HG03342 (cell line): ENCODE measurements around the gene CENPW.

Experiments
- ATAC-seq: cut with Tn5 transposase; IDR thresholded peaks from one replicate; pipeline ENCODE4 v1.9.1; 2021; ENCODE audit warnings: mild to moderate bottlenecking, moderate library complexity; ENCODE audit not compliant: unreplicated experiment

The CENPW gene

DNA sequence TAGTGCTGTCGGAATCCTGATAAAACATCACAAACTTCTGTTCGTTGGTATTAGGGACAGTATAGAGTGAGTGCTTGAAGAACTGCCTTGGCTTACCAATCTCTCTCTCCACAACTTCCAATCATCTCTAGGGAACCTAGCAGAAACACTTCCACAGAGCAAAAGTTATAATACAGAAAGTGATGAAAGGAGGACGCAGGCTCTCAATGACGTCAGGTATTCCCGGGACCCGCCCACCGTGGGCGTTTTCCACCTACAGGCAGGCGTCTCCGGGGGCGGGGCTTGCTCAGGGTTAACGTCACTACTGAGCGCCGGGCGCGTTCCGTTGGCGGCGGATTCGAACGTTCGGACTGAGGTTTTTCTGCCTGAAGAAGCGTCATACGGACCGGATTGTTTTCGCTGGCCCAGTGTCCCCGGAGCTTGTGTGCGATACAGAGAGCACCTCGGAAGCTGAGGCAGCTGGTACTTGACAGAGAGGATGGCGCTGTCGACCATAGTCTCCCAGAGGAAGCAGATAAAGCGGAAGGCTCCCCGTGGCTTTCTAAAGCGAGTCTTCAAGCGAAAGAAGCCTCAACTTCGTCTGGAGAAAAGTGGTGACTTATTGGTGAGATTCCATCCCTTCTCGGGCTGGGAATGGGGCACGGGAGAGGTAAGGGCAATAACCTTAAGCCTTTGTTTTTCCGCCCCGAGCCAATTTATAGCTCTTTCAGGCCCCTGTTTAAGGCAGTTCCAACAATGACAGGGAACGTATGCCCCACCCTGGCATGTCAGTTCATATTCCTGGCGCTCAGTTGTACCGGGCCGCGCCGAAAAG lies at the start of gene CENPW:
Gene CENPW (plus strand): TSS at position 320 of the 814 bp plus-strand sequence. CDS start 159 bp downstream, at position 479.
- peak; percentile 96 for ATAC-seq

DNA sequence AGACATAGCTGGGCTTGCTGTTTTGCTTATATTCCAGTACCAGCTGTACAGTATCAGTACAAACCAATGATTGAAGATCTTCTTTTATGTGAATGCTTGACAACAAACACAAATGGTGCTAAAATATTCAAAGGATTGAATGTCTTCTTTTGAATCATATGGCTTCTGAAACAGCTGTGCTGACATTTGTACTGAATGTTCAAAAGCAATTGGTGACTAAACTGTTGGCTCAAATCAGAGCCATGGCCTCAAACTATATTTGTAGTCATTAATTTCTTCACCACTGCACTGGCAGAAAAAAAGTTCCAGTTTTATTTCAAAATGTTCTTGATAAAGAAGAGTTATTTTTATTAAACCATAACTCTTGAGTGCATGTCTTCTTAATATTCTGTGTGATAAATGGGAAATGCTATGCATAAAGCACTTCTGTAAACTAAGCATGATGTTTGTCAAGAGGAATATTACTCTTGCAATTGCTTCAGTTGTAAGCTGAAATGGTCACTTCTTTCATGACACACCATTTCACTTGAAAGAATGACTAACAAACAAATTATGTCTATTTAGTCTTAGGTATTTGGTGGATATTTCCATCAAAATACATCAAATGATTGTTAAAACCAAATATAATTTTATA lies 45.9 kb upstream of the CENPW start:
- ATAC-seq = no peak

DNA sequence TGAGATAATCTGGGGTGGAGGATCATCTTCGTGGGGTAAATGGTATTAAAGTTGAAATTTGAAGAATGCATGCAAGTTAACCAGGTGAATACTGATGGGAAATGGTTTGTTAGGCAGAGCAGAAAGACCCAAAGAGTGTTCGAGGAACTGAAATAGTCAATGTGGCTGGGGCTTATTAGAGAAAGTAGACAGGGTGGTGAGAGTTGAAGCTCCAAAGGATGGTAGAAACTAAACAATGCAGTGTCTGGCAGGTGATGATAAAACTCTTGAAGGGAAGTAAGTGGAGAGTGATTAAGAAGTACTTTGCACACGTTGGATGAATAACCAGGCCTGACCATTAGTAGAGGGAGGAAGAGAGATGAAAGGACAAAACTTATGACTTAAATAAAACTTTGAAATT lies 39.8 kb upstream of the CENPW start:
- peak; percentile 46 for ATAC-seq

DNA sequence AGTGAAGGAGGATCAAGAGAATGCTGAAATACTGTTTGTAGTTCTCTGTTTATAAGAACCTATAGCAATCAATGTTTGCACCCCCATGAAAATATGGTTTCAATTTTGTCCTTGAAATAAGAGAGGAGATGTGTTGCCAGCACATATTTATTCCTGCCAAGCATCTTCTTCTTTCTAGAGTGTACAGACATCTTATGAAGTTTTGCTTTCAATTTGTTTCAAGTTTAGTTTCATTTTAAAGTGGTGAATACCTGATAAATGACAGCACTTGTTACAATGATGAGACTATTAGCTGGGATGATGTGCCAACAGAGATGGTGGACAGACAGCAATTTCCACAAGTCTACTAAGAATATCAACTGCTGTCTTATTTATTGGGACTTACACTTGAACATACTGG lies 39.2 kb upstream of the CENPW start:
- peak; percentile 84 for ATAC-seq

DNA sequence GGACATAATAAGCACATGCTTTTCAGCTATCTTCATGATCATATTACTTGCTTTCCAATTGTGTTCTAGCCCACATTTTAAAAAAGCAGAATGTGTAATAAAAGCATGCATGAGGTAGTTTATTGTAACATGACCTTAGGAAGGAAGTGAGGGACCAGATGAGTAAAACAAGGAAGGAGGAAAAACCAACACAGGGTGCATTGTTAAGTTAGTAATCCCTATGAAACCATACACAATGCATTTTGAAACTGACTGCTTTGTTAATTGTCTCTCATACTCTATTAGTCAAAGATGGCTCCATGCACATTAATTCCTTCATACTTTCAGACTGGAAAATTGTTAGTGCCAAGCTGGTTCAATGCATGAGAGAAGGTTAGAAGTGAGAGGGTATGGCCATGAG lies 37.7 kb upstream of the CENPW start:
- ATAC-seq = no peak

DNA sequence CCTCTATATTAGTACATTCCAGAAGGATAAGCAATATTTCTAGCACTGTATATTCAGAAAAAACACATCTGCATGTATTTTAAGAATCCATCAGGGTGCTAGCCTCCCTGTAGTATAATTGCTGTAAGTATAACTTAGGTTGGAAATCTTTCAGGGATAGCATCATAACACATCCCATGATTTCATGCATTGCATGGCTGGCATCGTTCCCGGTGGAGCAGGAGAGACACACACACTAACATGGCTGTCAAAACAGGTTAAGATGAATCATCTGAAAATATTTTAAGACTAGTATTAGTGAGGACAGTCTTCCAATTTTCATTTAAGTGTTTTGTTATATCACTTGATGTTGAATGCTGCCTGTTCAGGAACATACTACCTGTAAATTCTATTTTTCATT lies 32.1 kb upstream of the CENPW start:
- ATAC-seq = no peak

DNA sequence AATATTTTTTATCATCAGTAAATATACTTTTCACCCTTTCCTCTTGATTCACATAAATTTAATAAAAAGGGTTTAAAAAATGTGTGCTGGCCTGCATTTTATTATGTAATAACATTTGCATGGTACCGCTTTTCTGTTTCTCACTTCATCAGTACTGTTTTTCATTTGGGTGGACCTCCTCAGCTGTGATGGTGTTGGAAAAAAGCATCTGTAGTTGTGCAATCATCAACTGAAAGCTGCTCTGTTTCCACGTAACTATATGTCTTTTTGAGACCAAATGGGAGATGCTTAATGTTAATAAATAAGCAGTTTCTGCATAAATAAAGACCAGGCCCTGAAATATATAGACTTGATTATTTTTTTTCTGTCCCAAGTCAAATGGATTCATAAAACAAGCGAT lies 31.6 kb upstream of the CENPW start:
- no peak for ATAC-seq

DNA sequence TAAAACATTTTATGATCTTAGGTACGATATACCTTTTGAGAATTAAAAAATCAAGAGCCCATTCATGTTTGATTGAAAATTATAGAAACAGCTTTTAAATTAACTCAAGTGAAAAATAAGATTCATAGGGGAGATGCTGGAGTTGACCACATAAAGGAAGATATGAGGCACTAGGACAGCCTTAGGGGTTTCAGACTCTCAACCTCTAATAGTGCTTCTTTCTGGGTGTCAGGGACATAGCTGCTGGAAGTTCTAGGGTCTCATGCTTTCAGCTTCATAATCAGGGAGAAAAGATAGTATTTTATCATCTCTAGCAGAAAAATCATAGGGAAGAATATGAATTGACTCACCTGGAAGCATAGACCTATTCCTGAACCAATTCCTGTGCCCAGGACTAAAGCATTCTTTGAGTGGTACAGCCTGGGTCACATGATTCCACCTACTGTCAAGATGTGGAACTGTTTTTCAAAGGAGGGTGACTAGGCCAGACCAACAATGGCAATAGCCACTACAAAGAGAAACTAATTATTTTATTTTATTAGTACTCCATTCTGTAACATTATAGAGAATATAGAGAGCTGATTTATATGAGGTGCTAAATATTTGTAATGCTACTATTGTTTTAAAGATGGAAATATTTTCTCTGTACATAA lies 27.8 kb upstream of the CENPW start:
- peak; percentile 95 for ATAC-seq

DNA sequence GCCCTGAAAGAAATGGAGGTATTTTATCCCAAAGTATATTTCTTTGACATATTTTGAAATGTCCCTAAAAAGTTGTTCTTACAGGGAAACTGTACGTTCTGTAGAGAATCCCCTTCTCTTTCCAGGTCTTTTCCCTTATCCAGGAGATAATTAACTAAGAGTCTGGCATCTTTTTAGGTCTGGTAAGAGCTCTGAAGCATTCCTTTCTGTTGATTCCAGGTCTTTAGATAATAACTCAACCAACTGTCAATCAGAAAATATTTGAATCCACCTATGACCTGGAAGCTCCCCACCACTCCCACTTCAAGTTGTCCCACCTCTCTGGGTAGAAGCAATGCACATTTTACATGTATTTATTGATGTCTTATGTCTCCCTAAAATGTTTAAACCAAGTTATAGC lies 26.0 kb upstream of the CENPW start:
- ATAC-seq = no peak

DNA sequence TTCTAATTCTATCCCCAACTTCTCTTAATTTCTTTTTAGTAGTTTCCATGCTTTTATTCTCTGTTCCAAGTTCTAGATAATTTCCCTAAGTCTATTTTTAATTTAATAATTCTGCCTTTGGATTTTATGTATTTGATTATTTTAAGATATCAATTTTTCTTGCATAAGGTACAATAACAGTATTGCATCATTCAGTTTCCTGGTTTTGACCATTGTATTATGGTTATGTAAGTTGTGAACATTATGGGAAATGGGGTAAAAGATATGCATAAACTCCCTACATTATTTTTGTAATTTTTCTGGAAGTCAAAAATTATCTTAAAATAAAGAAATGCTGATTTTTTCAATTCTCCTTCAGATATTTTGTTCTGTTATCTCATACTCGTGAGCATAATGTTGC lies 21.1 kb upstream of the CENPW start:
- ATAC-seq = no peak

DNA sequence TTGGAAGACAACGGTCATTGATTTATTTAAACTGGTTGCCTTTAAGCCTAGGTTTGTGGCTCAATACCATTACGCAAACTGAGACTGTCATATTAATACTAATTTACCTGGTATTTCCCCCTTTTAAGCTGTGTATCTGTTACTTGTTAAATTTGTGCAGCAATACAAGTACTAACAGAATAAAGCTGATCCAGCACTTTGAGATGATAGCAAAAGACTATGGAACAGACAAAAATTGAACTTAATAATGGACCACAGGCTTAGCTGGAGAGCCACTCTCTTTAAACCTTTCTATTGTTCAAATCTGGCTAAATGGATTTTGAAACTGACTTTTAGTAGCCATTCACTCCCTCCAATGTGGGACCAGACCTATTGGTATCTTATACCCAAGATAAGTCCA lies 6.2 kb upstream of the CENPW start:
- no peak for ATAC-seq

DNA sequence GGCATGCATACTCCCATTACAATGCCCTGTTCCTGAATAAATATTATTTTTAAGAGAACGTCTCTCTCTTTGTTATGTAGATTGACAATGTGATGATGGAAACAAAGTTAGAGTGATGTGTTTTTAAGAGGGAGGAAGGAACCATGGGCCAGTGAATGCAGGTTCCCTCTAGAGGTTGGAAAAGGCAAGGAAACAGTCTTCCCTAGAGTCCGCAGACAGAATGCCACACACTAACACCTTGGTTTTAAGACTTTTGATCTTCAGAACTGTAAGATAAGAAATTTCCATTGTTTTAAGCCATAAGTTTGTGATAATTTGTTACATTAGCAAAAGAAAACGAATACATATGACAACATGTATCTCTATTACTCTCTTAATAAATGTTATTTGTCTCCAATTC lies 4.7 kb upstream of the CENPW start:
- no peak for ATAC-seq

DNA sequence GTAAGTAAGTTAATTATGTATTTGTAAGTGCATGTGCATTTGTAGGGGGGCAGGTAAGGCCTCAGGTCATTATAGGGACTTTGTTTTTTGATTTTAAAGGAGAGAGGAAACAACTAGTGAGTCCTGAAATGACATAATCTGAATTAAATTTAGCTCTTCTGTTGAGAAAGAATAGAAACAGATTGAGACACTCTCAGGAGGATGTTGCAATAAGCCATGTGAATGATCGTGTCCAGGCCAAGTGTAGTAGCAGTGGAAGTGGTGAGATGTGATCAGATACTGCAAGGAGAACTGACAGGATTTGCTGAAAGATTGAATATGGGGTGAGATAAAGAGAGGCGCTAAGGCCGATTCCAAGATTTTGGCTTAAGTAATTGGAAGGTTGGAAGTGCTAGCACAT lies 2.6 kb upstream of the CENPW start:
- ATAC-seq = no peak

DNA sequence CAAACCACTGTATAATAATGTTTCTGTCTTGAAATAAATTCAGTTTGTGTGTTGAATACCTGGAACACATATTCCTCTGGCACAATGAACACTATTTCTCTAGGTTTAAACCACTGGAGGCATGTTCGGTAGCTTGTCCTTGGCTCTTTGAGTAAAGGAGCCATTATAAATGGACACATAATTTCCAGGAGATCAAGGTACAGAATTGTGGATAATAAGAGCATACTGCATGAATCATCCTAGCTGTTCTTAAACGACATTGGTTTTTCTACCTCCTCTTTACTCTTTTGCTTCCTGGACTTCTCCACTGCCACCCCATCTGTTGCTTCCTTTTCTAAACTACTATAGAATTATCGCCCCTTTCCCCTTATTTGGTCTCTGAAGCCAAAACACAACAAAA lies 1.2 kb downstream of the CENPW start:
- no peak for ATAC-seq

DNA sequence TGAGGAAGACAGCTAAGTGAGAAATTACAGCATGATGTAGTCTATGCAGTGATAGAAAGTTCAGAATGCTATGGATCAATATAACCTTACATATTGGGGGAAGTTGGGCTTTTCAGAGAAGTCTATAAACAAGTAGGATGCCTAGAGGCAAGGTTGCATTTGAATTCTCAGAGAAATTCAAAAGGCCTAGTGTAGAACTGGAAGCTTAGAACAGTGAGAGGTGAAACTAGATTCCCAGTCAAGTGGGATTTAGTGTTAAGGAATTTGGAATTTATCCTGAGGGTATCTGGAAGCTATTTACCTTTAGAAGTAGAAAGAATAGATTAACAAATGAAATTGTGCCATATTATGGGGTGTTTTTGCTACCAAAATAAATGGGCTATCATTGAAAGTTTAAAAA lies 4.3 kb downstream of the CENPW start:
- no peak for ATAC-seq

DNA sequence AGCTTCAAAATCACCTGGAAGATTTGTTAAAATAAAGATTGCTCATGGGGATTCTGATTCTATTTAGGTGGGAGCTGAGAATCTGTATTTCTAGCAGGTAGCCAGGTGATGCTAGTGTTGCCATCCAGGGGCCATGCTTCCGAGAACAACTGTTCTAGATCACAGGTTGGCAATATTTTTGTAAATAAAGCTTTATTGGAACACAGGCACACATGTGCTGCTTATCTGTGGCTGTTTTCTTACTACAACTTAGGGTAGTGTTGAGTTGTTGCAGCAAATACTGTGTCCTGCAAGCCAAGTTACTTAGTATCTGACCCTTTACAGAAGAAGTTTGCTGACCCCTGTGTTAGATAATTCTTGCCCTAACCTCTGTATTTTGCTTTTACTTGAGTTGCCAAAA lies 12.0 kb downstream of the CENPW start:
- no peak for ATAC-seq

DNA sequence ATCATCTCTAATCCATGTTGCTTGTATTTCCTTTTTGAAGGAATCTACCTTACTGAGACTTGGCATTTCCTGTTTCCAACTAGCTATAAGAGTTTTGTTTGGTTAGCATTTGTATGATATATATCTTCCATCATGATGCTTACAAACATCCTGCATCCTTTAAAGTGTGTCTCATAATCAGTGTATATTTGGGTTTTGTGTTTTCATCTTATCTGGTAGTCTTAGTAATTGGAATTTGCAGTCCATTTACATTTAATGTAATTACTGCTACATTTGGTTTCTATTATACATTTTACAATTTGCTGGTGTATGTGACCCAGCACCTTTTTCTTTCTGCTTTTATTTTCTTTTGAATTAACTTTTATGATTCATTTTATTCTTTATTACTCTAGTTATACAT lies 12.6 kb downstream of the CENPW start:
- ATAC-seq = no peak

DNA sequence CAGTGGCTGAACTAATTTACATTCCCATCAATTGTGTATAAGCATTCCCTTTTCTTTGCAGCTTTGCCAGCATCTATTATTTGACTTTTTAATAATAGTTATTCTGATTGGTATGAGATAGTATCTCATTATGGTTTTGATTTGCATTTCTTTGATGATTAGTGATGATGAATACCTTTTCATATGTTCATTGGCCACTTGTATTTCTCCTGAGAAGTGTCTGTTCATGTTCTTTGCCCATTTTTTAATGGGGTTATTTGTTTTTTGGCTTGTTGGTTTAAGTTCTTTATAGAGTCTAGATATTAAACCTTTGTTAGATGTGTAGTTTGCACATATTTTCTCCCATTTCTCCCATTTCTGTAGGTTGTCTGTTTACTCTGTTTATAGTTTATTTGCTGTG lies 16.6 kb downstream of the CENPW start:
- no peak for ATAC-seq

DNA sequence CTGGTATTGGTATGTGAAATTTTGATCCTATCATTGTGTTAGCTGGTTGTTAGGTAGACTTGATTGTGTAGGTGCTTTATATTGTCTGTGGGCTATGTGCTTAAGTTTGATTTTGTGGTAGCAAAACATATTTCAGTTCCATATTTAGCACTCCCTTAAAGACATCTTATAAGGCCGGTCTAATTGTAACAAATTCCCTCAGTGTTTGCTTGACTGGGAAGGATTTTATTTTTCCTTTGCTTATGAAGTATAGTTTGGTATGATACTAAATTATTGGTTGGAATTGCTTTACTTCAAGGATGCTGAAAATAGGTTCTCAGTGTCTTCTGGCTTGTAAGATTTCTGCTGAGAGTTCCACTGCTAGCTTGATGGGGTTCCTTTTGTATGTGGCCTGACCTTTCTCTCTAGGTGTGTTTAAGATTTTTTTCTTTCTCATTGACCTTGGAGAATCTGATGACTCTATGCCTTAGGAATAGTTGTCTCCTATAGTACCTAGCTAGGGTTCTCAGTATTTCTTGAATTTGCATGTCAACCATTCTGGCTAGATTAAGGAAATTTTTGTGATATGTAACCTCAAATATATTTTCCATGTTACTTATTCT lies 20.1 kb downstream of the CENPW start:
- no peak for ATAC-seq

DNA sequence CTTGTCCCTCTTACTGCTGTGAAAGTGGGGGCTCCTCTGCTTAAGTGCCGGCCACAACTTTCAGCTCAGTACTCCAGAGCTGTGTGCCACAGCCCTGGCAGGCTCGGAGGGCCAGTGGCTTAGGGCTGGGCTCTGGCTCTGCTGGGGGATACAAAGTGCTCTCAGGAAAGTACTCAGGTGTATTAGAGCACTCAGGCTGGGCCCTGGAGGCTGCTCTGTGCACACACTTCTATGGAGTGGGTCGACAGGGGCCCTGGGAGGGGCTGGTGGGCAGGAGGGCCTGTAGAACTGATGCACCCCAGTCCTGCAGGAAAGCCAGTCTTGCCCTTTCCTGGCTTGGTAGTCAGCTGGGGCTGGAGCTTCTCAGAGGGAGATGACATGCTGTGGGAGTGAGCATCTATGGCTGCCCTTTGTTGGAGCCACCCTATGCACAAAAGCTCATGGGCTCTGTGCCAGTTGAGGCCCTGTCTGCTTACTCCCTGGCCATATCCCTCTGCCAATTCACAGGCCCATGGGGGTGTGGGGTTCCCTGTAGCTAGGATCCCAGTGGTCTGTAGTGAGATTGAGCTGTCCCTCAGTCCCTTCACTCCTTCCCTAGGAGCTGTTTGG lies 22.0 kb downstream of the CENPW start:
- no peak for ATAC-seq

DNA sequence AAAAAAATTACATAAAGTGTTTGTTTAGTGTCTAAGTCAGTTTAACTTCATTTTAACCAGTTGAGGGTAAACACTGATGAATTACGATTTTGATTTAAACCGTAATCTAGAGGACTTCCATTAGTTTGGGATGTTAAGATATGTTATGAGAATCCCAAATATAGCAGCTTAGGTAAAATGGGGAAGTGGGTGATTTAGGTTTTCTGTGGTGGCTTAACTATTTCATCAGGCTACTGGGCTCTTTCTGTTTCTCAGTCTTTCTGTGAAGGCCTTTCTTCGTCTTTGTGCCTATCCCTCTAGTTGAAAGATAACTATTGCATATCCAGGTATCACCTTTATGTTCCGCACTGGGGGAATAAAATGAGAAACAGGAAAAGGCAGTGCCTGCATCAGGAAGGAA lies 27.9 kb downstream of the CENPW start:
- ATAC-seq = no peak
